ENCODE results near the gene SEMA6A. TPM values are rescaled to one million over a fixed set of nuclear protein-coding genes. Genes with fewer than 3 reads are reported as not detected.
"Not testable (repeated sequence)": the region's sequence is repeated elsewhere in the genome, so short reads cannot be mapped to it uniquely, and the experiment has no call there.

The SEMA6A gene
- total RNA-seq, 1 experiment from 2014 or later, result 406 TPM

DNA sequence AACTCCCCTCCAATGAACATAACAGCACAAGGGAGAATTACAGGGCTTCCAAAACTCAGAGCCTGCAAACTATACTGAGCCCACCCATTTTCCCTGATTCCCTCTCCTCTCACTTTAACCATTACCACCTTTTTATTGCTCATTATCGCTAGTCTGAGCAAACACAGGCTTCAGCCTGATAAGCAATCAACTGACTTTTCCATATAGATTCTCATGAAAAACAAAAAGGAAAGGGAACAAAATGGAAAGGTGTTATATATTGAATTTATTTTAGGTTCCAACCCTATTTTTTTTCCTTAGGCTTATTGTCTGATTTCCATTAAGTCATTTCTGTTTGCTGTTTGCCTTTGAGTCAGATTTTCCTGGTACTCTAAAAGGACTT lies 27.9 kb downstream of the SEMA6A start (continued):
- TF ChIP-seq NFATC4 (CRISPR knock-in tag; IDR thresholded peaks at IDR 0.05), result no peak
- TF ChIP-seq ZNF317 (CRISPR knock-in tag; IDR thresholded peaks at IDR 0.05; ENCODE audit: borderline replicate concordance, low read depth), result no peak
- TF ChIP-seq, protein P1, sequence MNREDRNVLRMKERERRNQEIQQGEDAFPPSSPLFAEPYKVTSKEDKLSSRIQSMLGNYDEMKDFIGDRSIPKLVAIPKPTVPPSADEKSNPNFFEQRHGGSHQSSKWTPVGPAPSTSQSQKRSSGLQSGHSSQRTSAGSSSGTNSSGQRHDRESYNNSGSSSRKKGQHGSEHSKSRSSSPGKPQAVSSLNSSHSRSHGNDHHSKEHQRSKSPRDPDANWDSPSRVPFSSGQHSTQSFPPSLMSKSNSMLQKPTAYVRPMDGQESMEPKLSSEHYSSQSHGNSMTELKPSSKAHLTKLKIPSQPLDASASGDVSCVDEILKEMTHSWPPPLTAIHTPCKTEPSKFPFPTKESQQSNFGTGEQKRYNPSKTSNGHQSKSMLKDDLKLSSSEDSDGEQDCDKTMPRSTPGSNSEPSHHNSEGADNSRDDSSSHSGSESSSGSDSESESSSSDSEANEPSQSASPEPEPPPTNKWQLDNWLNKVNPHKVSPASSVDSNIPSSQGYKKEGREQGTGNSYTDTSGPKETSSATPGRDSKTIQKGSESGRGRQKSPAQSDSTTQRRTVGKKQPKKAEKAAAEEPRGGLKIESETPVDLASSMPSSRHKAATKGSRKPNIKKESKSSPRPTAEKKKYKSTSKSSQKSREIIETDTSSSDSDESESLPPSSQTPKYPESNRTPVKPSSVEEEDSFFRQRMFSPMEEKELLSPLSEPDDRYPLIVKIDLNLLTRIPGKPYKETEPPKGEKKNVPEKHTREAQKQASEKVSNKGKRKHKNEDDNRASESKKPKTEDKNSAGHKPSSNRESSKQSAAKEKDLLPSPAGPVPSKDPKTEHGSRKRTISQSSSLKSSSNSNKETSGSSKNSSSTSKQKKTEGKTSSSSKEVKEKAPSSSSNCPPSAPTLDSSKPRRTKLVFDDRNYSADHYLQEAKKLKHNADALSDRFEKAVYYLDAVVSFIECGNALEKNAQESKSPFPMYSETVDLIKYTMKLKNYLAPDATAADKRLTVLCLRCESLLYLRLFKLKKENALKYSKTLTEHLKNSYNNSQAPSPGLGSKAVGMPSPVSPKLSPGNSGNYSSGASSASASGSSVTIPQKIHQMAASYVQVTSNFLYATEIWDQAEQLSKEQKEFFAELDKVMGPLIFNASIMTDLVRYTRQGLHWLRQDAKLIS (CRISPR knock-in tag; IDR thresholded peaks at IDR 0.05; ENCODE audit: borderline replicate concordance), result no peak
- TF ChIP-seq ETV6 (CRISPR knock-in tag; IDR thresholded peaks at IDR 0.05), result no peak

DNA sequence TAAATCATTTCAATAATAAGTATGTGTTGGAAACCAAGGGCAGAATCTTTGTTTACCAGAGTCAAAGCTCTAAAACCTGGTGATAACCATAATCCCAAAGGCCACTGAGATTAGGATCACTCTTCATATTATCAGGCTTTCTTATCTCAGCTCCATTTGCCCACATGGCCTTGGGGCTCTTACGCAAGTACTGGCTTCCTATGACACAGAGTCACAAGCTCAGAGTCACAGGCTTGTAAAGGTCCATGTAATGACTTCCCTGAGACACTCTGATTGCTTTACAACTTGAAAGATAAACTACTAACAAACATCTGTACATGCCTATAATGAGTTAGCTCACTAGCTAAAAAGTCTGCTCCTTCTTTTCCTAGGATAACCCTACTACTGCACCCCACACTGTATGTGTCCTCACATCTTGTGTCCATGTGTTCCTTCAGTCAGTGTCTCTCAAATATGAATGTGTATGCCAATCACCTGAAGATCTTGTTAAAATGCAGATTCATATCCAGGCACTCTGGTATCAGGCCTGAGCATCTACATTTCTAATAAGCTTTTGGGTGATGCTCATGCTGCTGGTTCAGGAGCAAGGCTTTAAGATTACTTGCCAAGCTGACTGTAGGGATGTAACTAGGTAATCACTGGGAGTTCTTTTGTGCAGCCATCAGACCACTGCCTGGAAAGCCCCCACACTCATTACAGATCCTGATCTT lies 28.4 kb downstream of the SEMA6A start:
- Mint-ChIP-seq H3K27me3 (ENCODE audit: low read depth) (no peaks in the 10 kb centered on the region), H3K4me1 (peaks cover 84% of the 10 kb centered on the region), H3K27ac (0 out of 2 replicates have a peak overlapping the region, but pooled peaks have one; percentile 22), H3K36me3 (peaks cover 52% of the 10 kb centered on the region), H3K4me3 (no peak overlapping the region), H3K9me3 (peaks cover 16% of the 10 kb centered on the region)
- DNase-seq (ENCODE audit: low spot score) (no peak), ATAC-seq (no peak)
- CTCF ChIA-PET, result no interaction called here
- POLR2A ChIA-PET, result no interaction called here
- TF ChIP-seq, protein P2, sequence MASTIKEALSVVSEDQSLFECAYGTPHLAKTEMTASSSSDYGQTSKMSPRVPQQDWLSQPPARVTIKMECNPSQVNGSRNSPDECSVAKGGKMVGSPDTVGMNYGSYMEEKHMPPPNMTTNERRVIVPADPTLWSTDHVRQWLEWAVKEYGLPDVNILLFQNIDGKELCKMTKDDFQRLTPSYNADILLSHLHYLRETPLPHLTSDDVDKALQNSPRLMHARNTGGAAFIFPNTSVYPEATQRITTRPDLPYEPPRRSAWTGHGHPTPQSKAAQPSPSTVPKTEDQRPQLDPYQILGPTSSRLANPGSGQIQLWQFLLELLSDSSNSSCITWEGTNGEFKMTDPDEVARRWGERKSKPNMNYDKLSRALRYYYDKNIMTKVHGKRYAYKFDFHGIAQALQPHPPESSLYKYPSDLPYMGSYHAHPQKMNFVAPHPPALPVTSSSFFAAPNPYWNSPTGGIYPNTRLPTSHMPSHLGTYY (CRISPR knock-in tag; IDR thresholded peaks at IDR 0.05), result no peak
- TF ChIP-seq ZMAT4 (CRISPR knock-in tag; IDR thresholded peaks at IDR 0.05), result 0 out of 2 replicates have a peak, but pooled peaks have one; percentile 4

- Mint-ChIP-seq H3K9me3 (peaks cover 16% of the 10 kb centered on the region), H3K4me1 (peaks cover 85% of the 10 kb centered on the region), H3K36me3 (peaks cover 50% of the 10 kb centered on the region)
- H3K4me3 Mint-ChIP-seq; H3K27me3 Mint-ChIP-seq (ENCODE audit: low read depth); POLR2A ChIA-PET; CTCF ChIA-PET; DNase-seq (ENCODE audit: low spot score); ATAC-seq; H3K27ac Mint-ChIP-seq: not testable (repeated sequence)
Measured at GRCh38 chr5:116545465-116545864, 29.2 kb downstream of the SEMA6A start.

DNA sequence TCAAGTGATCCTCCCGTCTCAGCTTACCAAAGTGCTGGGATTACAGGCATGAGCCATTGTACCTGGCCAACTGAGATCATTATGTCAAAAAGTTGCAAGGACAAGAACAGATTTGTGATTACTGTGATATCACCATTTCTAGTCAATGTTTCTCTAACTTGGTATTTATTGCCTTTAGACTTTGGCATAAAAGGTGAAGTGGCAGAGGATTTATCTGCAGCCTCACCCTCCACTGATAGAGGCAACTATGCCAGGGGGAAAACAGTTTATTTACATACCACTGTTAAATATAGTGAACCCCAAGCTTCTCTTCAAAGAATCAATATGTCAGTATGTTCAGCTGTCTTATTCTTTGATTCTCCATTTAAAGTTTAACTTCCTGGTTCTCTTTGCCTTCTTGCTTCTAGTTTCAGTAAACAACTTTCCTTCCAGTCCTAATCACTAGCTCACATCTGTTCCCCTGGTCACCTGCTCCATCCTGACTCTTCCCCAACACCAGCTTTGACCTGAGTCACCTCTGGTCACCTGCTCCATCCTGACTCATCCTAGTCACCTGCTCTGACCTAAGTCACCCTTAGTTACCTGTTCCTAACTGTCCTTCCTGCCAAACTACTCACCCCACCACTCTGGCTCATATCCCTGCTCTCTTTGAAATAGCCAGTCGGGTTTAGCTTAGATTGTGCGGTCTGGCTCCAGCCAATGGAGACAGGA lies 29.9 kb downstream of the SEMA6A start:
- Mint-ChIP-seq H3K4me1 (peaks cover 85% of the 10 kb centered on the region), H3K27ac (peak overlapping the region; percentile 28; the same call in 1 of the 2 replicates), H3K27me3 (ENCODE audit: low read depth) (no peaks in the 10 kb centered on the region), H3K36me3 (peaks cover 50% of the 10 kb centered on the region), H3K4me3 (no peak overlapping the region), H3K9me3 (peaks cover 16% of the 10 kb centered on the region)
- ChIA-PET POLR2A (no interaction called here), CTCF (interaction anchor here (1.0 kb wide), 1 partner anchor 13 kb away, joined by 3 read pairs; no protein-coding TSS in a partner anchor)
- no peak for TF ChIP-seq ARID4B (CRISPR knock-in tag; IDR thresholded peaks at IDR 0.05; ENCODE audit: borderline replicate concordance)
- no peak for TF ChIP-seq CBFB (CRISPR knock-in tag; IDR thresholded peaks at IDR 0.05; ENCODE audit: low read depth)
- TF ChIP-seq, protein P3, sequence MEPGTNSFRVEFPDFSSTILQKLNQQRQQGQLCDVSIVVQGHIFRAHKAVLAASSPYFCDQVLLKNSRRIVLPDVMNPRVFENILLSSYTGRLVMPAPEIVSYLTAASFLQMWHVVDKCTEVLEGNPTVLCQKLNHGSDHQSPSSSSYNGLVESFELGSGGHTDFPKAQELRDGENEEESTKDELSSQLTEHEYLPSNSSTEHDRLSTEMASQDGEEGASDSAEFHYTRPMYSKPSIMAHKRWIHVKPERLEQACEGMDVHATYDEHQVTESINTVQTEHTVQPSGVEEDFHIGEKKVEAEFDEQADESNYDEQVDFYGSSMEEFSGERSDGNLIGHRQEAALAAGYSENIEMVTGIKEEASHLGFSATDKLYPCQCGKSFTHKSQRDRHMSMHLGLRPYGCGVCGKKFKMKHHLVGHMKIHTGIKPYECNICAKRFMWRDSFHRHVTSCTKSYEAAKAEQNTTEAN (CRISPR knock-in tag; IDR thresholded peaks at IDR 0.05), result no peak
- no peak for TF ChIP-seq MXD4 (CRISPR knock-in tag; IDR thresholded peaks at IDR 0.05; ENCODE audit: borderline replicate concordance)
- TF ChIP-seq ZNF396 (CRISPR knock-in tag; IDR thresholded peaks at IDR 0.05; ENCODE audit: borderline replicate concordance), result no peak
- TF ChIP-seq NR3C1 (CRISPR knock-in tag; conservative IDR thresholded peaks at IDR 0.05; ENCODE audit: low read depth), result no peak
- ATAC-seq, result peak; percentile 15
- DNase-seq (ENCODE audit: low spot score), result no peak
